A673 (cell line): ENCODE measurements around the gene USP25.

Experiments
- EZH2 ChIP-seq: fragments of 200-600 bp; sonication (generic); IDR thresholded peaks from 2 replicates; pipeline ENCODE4 v1.6.1; 2017; ENCODE audit warnings: borderline replicate concordance, low read depth, mild to moderate bottlenecking, mixed read lengths, antibody characterized with exemption, low read length; ENCODE audit not compliant: poor library complexity, severe bottlenecking
- TF ChIP-seq, protein P1 (sequence below): fragments of 300-800, 200-600 bp; sonication (generic); conservative IDR thresholded peaks from 2 replicates; pipeline ENCODE4 v1.5.1; 2017; ENCODE audit warnings: low read depth, mild to moderate bottlenecking, antibody characterized with exemption, low read length, moderate library complexity, mixed read lengths

DNA sequence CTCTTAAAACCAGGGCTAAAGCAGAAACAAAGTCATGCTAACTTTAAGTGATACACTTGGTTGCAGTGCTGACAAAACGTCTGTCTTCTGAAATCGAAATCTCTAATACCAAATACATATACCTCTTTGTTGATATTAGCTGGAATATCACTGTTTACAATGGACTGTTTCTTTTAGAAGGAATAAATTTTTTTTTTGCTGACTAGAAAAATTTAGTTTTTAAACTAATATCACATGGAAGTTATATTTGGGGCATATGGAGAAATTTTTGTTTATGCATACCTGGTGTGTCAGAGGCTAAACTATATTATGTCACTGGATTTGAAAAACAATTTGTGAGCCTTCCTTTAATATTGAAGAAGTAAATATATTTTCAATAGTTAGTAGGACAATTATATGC, 39.1 kb downstream of the USP25 start:
- TF ChIP-seq, protein P1, sequence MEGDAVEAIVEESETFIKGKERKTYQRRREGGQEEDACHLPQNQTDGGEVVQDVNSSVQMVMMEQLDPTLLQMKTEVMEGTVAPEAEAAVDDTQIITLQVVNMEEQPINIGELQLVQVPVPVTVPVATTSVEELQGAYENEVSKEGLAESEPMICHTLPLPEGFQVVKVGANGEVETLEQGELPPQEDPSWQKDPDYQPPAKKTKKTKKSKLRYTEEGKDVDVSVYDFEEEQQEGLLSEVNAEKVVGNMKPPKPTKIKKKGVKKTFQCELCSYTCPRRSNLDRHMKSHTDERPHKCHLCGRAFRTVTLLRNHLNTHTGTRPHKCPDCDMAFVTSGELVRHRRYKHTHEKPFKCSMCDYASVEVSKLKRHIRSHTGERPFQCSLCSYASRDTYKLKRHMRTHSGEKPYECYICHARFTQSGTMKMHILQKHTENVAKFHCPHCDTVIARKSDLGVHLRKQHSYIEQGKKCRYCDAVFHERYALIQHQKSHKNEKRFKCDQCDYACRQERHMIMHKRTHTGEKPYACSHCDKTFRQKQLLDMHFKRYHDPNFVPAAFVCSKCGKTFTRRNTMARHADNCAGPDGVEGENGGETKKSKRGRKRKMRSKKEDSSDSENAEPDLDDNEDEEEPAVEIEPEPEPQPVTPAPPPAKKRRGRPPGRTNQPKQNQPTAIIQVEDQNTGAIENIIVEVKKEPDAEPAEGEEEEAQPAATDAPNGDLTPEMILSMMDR: no peak
- no peak for TF ChIP-seq EZH2
